GM18505 (cell line): Measurements from ENCODE around the gene AP2S1.
"Not testable (repeated sequence)": the region's sequence is repeated elsewhere in the genome, so short reads cannot be mapped to it uniquely, and the experiment has no call there.

ENCODE experiments used
- ATAC-seq: cut with Tn5 transposase; IDR thresholded peaks from one replicate; pipeline ENCODE4 v1.9.1; 2021; ENCODE audit not compliant: unreplicated experiment
- POLR2A ChIP-seq: IDR thresholded peaks from 4 replicates; pipeline ENCODE4 v1.6.1; 2011; ENCODE audit warnings: borderline replicate concordance; ENCODE audit not compliant: insufficient read depth, insufficient read length; ENCODE audit errors: extremely low read depth

Gene AP2S1

DNA sequence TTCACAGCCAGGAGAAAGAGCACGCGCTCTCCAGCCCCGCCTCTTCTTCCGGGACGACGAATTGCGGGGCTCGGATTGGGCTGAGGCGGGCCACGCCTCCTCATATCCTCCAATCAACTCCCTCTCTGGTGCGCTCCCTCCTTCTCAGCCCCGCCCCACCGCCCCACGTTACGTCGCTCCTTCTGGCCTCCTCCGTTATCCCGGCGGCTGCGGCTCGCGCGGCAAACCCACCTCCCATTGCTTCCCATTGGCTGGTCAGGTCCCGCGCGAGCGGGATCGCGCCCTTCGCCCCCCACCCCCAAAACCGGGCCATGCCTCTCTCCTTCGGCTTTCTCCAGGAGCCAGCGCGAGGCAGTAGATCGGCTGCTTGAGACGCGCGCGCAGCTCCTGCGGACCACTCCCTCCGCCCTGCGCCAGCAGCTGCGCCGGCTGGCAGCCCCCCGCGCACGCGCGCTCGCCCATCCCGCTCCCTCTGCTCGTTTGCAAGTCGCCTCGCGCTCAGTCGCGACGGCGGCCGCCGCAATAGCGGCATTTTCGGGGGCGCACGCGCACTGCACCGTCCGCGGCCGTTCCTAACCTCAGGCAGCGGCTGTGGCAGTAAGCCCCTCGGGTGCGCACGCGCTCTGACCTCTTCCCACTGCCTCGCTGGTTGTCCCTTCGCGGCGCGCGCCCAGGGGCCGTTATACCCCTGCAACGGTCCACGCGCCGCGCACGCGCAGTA, 9.6 kb upstream of the AP2S1 start:
- TF ChIP-seq POLR2A, result peak; percentile 78
- ATAC-seq, result peak; percentile 58

DNA sequence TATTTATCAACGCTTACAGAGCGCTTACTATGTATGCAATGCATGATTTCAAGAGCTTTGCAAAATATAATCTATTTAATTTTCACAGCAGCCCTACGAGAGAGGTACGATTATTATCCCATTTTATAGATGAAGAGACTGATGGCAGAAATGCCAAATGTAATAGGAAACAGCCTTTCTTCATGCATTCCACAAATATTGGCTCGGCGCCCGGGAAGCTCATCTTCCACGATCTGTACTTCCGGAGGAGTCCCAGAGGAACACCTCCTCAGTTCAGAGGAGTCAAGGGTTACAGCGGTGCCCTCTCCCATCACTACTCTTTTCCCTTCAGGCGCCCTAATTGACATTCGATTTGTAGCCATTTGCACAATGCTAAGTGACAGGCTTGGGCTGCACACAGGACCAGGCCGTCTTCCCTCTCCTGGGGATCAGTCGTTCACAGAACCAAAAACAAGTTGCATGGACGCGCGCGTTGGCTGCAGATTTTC, 9.0 kb upstream of the AP2S1 start:
- TF ChIP-seq POLR2A, result no peak
- no peak for ATAC-seq

DNA sequence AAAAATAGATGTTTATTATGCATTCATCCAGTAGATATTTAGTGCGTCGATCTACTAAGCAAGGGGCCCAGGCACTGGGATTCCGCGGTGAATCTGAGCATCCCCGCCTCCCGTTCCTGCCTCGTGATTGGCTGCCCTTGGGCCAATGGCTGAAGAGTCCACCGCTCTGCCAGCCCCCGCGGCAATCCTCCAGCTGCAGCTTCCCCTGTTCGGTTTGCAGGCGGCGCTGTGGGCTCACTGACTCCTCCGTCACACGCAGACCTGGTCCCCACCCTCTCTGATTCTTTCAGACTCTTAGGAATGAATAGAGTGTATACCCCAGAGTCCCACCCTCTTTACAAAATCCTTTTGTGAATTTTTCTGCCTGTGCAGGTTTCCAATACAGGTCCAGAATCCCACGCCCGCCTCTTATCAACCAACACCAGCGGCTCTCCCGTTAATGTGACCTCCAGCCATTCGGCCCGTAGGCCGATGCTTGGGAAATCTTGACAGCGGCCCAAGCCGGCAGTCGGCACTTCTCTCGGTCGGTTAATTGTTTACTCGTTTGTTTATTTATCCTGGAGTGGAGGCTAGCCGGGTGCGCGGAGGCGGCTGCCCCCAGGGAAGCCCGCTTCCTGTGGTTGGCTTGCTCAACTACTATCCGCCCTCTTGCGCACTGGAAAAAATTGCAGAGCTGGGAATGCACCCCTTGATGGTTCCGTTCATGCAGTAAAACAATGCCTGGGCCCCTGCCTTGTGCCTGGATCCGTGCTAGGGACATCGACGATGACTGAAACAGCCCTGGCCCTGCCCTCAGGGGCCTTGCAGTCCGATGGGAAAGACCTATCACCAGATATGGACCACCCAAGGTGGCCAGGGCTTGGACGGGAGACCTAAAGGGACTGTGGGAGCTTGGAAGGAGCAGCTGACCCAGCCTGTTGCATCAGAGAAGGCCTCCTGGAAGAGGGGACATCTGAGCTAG, 5.7 kb upstream of the AP2S1 start:
- no peak for TF ChIP-seq POLR2A
- peak; percentile 25 for ATAC-seq

DNA sequence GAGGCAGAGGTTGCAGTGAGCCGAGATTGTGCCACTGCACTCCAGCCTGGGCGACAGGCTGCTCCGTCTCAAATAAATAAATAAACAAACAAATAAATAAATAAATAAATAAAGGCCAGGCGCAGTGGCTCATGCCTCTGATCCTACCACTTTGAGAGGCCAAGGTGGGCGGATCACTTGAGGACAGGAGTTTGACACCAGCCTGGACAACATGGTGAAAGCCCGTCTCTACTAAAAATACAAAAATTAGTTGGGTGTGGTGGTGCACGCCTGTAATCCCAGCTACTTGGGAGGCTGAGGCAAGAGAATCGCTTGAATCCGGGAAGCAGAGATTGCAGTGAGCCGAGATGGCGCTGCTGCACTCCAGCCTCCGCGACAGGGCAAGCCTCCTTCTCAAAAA, 4.1 kb upstream of the AP2S1 start:
- ATAC-seq, result not testable (repeated sequence)

DNA sequence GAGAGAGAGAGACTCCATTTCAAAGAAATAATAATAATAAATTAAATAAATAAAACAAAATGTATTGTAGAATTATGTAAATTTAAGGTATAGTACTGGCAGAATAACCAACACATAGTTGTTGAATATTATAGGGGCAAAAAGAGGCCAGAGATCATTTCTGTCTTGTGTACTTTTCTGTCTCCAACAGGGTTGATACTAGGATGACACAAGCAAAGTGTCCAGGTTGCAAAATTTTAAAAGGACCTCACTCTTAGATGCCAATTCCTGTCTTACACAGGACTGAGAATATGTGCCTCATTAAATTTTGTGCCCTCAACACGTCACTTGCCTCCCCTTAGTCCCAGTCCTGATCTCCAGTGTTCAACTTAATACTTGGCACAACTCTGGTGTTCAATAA, 2.2 kb upstream of the AP2S1 start:
- ATAC-seq, result no peak
- no peak for TF ChIP-seq POLR2A

DNA sequence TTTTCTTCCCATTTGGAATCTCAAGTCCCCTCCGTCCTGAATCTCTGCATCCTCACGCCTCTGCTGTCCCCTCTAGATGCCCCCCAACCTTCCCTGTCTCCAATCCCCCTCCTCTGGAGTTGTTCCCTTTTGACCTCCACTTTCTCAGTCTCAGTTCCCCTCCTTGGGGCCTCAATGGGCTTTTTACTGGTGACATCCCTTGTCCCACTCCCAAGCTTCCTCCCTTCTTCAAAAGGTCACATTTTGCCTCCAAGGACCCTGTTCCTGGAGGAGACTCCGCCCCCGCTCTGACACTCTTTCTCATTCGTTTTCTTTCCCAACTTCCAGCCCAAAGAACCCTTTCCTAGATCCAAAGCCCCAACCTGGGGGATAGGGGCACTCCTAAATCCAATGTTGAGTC, 1.0 kb downstream of the AP2S1 start:
- no peak for ATAC-seq
- no peak for TF ChIP-seq POLR2A

DNA sequence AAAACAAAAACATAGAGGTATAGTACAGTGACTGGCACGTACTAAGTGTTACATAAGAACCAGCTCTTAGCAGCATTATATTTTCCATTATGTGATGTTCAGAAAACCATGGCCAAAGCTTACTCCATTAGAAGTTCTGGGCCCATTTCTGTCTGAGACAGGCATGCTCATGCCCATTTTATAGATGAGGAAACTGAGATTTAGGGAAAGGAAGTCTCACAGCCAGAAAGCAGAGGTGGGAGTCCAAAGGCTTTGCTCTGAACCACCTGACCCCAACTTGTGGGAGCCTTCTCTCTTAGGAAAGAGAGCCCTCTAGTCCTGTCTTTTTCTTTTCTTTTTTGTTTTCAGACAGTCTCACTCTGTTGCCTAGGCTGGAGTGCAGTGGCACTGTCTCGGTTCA, 2.3 kb downstream of the AP2S1 start:
- no peak for ATAC-seq

DNA sequence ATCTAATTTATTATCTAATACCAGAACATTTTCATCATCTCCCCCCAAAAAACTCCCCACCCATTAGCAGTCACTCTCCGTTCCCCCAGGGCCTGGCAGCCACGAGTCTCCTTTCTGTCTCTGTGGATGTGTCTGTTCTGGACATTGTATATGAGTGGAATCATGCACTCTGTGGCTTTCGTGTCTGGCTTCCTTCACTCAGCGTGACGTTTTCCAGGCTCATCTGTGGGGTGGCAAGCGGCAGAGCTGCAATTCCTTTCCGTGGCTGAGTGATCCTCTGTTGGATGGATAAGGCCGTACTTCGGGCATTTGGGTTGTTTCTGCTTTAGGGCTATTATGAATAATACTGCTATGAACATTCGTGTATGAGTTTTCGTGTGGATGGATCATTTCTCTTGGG, 3.1 kb downstream of the AP2S1 start:
- no peak for ATAC-seq

More for the DNA sequence above, 2.3 kb downstream of the AP2S1 start:
- no peak for TF ChIP-seq POLR2A

DNA sequence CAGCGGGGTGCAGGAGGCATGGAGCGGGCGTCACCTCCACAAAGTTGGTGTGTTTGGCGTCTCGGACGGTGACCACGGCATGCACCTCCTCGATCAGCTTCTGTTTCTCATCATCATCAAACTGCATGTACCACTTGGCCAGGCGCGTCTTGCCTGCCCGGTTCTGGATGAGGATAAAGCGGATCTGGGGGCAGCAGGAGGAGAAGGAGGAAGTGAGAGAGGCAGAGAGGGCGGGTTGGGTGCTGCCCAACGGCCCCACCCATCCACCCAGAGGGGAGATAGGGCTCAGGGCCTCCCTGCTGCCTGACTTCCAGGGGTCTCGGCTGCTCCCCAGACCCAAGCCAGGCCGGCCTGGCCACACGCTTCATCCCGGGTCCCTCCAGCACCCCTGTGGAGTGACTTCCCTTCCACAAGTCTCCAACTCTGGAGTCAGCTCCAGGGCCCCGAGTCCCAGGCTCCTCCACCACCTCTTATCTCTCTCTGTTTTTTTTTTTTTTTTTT, 4.6 kb downstream of the AP2S1 start:
- no peak for TF ChIP-seq POLR2A
- ATAC-seq, result no peak

More for the DNA sequence above, 3.1 kb downstream of the AP2S1 start:
- no peak for TF ChIP-seq POLR2A

DNA sequence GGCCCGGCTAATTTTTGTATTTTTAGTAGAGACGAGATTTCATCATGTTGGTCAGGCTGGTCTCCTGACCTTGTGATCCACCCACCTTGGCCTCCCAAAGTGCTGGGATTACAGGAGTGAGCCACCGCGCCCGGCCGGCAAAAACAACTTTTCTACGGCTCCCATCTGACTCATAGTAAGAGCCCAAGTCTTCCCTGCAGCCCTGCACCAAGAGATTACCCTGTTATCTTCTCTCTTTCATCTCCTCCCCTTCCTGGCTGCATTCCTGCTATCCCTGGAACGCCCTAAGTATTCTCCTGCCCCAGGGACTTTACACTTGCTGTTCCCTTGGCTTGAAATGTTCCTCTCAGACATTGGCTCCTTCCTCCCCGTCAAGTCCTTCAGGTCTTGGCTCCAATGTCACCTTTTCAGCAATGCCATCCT, 6.6 kb downstream of the AP2S1 start:
- no peak for ATAC-seq
- no peak for TF ChIP-seq POLR2A

DNA sequence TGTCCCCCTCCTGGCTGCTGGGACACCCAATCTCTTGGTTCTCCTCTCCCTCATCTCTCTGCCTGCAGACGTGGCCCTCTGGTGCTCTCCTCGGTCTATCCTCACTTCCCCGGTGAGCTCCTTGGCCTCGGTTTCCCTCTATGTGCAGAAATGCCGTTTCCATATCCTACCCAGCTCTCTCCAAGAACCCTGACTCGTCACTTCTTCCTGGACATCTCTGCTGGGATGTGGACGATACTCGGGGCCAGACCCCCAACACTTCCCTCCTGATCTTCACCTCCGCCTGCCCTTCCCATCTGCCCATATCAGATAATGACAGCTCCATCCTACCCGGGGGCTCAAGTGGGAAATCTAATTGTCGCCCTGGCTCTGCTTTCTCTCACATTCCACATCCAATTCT, 7.9 kb downstream of the AP2S1 start:
- TF ChIP-seq POLR2A, result no peak
- ATAC-seq, result no peak

DNA sequence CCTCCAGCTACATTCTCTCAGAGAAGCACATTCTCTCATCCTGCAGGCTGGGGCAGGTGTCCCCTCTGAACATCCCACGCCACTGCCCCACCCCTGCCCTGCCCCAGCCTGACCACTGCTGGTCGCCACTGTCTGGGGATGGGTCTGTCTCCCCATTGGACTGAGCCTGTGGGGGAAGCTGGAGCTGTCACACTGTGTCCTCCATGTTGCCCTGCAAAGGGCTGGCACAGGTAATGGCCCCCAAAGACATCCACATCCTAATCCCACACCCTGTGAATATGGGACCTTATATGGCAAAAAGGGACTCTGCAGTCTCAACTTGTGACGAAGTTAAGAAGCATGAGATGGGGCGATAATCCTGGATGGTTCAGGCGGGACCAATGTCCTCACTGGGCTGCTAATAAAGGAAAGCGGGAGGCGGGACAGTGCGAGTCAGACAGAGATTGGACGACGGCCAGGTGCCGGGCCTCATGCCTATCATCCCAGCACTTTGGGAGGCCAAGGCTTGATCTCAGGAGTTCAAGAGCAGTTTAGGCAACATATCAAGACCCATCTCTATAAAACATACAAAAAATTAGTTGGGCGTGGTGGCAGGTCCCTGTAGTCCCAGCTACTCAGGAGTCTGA, 9.1 kb downstream of the AP2S1 start:
- no peak for TF ChIP-seq POLR2A
- no peak for ATAC-seq

DNA sequence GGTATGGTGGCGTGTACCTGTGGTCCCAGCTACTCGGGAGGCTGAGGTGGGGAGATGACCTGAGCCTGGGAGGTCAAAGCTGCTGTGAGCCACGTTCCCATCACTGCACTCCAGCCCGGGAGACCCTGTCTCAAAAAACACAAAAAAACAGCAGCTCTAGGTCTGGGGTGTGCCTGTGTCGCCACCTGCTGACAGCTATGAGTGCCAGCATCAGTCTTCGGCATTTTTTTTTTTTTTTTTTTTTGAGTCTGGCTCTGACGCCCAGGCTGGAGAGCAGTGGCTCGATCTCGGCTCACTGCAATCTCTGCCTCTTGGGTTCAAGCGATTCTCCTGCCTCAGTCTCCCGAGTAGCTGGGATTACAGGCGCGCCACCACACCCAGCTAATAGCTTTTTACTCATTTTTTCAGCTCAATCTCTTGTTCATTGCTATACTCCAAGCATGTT, 10.1 kb downstream of the AP2S1 start:
- ATAC-seq, result no peak
- TF ChIP-seq POLR2A, result no peak
